ENCODE data around the gene STAT1. TPM values are rescaled to one million over a fixed set of nuclear protein-coding genes. Genes with fewer than 3 reads are reported as not detected.

Gene STAT1
- total RNA-seq, 2 experiments from 2014 or later, result 876 to 958 TPM

DNA sequence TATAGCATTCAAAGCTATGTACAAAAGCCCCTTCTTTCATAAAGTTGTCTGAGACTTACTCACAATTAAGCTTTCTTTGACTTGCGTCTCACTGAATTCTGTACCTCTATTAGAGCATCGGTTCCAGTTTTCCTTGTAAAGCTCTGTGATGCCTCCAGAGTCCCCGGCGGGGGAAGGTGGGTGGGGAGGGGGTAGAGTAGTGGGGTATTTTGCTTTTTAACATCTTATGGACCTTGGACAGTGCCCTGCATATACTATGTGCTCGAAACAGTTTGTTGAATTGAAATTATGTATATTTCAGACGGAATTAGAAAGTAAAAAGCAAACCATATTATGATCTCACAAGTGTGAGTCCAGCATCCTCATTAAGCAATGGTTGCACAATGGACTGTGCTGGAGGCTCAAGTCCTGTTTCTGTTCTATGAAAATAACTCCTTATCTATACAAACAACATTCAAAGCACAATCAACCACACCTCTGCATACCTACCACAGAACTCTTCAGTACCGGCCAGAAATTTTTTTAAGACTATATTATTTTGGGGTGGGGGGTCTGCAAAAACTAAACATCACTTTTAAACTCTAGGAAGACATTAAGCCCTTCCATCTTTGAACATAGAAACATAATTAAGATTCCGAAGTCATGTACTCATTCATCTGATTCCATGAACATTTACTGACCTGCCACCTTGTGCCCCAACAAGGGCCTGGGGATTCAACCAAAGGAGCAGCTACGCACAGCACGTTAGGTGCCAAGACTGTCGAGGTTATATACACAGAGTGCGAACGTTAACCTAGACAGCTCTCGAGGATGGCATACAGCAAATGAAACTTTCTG lies 908 bp downstream of the STAT1 start:
- H3K36me3 Mint-ChIP-seq (ENCODE audit: low read depth), result peaks cover 34% of the 10 kb centered on the region
- ChIA-PET POLR2A (interaction anchor here (0.5 to 2.7 kb wide), 7 partner anchors 7 to 560 kb away, joined by 3 to 19 read pairs (median 5); no protein-coding TSS in a partner anchor), CTCF (interaction anchor here (0.6 to 1.8 kb wide), 8 partner anchors 11 to 438 kb away, joined by 3 to 9 read pairs (median 4); no protein-coding TSS in a partner anchor)
- H3K27me3 Mint-ChIP-seq, result no peaks in the 10 kb centered on the region
- H3K4me1 Mint-ChIP-seq, result peaks cover 37% of the 10 kb centered on the region
- H3K4me3 Mint-ChIP-seq, result no peak overlapping the region
- no peak for DNase-seq
- H3K27ac Mint-ChIP-seq, result no peak overlapping the region
- H3K9me3 Mint-ChIP-seq, result peaks cover 16% of the 10 kb centered on the region

DNA sequence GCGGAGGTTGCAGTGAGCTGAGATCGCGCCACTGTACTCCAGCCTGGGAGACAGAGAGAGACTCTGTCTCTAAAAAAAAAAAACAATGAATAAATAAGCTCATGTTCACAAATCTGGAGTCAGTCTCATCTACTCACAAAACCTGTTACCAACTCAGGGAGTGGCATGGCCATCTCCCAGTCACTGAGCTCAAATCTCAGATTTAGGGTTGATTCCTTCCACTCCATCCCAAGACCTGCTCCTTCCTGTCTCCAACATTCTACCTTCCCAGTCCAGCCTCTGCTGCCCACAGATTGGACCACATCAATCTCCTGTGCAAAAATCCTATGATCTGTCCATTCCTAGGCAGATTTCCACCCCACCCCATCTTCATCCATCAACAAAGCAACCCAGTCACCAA lies 1.6 kb downstream of the STAT1 start:
- Mint-ChIP-seq H3K27ac (no peak overlapping the region), H3K4me3 (no peak overlapping the region), H3K9me3 (peaks cover 16% of the 10 kb centered on the region), H3K27me3 (no peaks in the 10 kb centered on the region), H3K4me1 (peaks cover 40% of the 10 kb centered on the region), H3K36me3 (ENCODE audit: low read depth) (peaks cover 41% of the 10 kb centered on the region)
- no peak for DNase-seq
- ChIA-PET POLR2A (interaction anchor here (0.6 to 2.7 kb wide), 7 partner anchors 8 to 560 kb away, joined by 3 to 19 read pairs (median 5); no protein-coding TSS in a partner anchor), CTCF (interaction anchor here (0.6 to 1.8 kb wide), 10 partner anchors 8 to 437 kb away, joined by 3 to 9 read pairs (median 4); no protein-coding TSS in a partner anchor)

DNA sequence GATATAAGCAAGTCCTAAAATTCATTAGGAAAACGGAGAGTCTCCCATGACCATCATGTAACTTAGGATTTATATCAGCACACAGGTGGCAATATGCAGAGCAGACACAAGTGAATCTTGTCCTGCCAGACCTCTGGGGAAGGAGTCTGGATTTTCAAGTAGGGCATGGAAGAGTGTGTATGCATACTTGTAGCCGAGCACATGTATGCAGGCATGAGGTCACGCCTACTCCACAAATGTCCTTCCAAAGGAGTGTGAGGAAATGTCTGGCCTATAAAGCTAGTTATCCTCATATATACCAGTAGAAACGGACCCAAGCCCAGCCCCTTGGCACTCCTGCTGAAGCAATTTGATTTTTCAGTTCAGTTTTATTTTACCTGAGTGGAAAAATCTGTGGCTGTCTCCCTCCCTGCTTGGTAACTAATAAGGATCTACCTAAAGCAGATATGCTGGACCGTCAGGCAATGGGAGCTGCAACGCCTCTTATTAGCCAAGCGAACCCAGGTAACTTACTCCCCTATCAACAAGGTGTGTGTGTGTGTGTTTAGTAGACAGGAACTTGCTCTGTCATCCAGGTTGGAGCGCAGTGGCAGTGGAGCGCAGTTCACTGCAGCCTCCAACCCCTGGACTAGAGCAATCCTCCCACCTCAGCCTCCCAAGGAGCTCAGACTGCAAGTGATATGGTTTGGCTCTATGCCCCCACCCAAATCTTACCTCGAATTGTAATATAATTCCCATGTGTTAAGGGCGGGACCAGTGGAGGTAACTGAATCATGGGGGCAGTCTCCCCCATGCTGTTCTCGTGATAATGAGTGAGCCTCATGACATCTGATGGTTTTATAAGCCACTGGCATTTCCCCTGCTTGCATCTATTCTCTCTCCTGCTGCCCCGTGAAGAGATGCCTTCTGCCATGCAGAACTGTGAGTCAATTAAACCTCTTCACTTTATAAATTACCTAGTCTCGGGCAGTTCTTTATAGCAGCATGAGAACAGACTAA lies 2.8 kb downstream of the STAT1 start:
- ChIA-PET CTCF (interaction anchor here (1.2 to 1.8 kb wide), 5 partner anchors 9 to 248 kb away, joined by 3 to 5 read pairs (median 3); no protein-coding TSS in a partner anchor), POLR2A (interaction anchor here (0.6 to 2.7 kb wide), 7 partner anchors 8 to 927 kb away, joined by 3 to 19 read pairs (median 4); no protein-coding TSS in a partner anchor)
- Mint-ChIP-seq H3K36me3 (ENCODE audit: low read depth) (peaks cover 47% of the 10 kb centered on the region), H3K4me1 (peaks cover 41% of the 10 kb centered on the region), H3K9me3 (peaks cover 15% of the 10 kb centered on the region), H3K27ac (no peak overlapping the region), H3K4me3 (no peak overlapping the region), H3K27me3 (no peaks in the 10 kb centered on the region)
- peak; percentile 31 for DNase-seq

- no peaks in the 10 kb centered on the region for H3K27me3 Mint-ChIP-seq
- H3K27ac Mint-ChIP-seq, result peak overlapping the region; percentile 70
- CTCF ChIA-PET, result no interaction called here
- H3K36me3 Mint-ChIP-seq (ENCODE audit: low read depth), result peaks cover 55% of the 10 kb centered on the region
- POLR2A ChIA-PET, result no interaction called here
- H3K4me1 Mint-ChIP-seq, result peaks cover 53% of the 10 kb centered on the region
- H3K4me3 Mint-ChIP-seq, result peak overlapping the region; percentile 75
- no peak for DNase-seq
- H3K9me3 Mint-ChIP-seq, result peaks cover 13% of the 10 kb centered on the region
Measured at GRCh38 chr2:191009541-191010374, 4.2 kb downstream of the STAT1 start.

DNA sequence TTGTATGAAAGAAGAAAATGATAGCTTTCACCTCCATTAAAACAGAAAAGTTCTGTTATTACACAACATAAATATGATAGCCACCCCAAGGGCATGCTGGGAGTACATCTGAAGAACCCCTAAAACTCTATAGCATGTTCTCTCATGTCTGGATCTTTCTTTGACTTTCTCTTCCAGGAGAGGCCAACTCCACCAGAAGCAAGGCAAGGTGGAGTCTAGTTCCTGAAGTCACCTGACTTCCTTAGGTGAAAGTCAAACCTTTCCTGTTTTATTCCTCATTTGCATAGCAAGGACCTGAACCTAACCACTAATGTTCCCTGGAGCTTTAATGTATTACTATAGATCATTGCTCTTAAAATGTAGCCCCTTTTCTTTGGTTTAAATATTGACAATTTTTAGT lies 5.7 kb downstream of the STAT1 start:
- H3K9me3 Mint-ChIP-seq, result peaks cover 25% of the 10 kb centered on the region
- CTCF ChIA-PET, result interaction anchor here (0.9 kb wide), 1 partner anchor 104 kb away, joined by 3 read pairs; no protein-coding TSS in a partner anchor
- H3K36me3 Mint-ChIP-seq (ENCODE audit: low read depth), result peaks cover 70% of the 10 kb centered on the region
- no peaks in the 10 kb centered on the region for H3K27me3 Mint-ChIP-seq
- no peak for DNase-seq
- H3K4me3 Mint-ChIP-seq, result peak overlapping the region; percentile 68
- H3K4me1 Mint-ChIP-seq, result peaks cover 68% of the 10 kb centered on the region
- POLR2A ChIA-PET, result no interaction called here
- H3K27ac Mint-ChIP-seq, result peak overlapping the region; percentile 63

DNA sequence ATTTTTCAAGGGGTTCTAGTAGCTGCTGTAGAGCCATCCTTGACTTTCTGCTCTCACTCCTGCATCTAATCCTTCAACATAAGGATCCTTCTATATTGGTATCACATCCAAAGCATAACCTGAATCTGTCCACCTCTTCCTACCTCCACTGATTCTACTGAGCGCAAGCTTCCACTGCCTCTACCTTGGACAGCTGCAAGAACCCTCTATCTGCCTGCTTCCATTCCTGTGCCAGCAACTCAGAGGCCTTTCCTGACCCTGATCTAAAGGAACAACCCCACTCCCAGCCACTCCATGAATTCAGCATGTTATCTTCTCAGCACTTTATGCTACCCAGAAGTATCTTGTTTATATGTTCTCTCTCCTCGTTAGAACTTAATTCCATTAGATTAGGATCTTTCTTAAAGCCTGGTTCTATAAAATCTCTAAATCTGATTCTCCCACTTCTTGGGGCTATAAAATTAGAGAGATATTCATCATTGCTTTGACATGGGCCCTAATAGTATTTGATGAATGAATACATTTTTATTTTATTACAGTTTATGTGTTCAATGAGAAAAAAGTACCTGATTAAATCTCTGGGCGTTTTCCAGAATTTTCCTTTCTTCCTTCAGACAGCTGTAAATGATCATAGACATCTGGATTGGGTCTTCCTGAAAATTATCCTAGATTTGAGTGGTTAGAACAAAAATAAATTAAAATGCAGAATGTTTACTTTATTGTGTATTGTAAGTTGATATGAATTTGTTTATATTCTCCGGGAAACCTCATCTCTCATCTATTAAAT lies 6.8 kb downstream of the STAT1 start:
- POLR2A ChIA-PET, result no interaction called here
- Mint-ChIP-seq H3K4me1 (peaks cover 79% of the 10 kb centered on the region), H3K27me3 (no peaks in the 10 kb centered on the region), H3K36me3 (ENCODE audit: low read depth) (peaks cover 80% of the 10 kb centered on the region), H3K27ac (peak overlapping the region; percentile 57), H3K4me3 (peak overlapping the region; percentile 68), H3K9me3 (peaks cover 27% of the 10 kb centered on the region)
- CTCF ChIA-PET, result interaction anchor here (0.8 to 0.9 kb wide), 2 partner anchors 23 to 36 kb away, joined by 3 read pairs; no protein-coding TSS in a partner anchor
- no peak for DNase-seq

GRCh38 chr2:191006297-191006696 lies 7.7 kb downstream of the STAT1 start:
- CTCF ChIA-PET, result interaction anchor here (0.6 kb wide), 1 partner anchor 213 kb away, joined by 4 read pairs; no protein-coding TSS in a partner anchor
- DNase-seq, result no peak
- H3K36me3 Mint-ChIP-seq (ENCODE audit: low read depth), result peaks cover 89% of the 10 kb centered on the region
- POLR2A ChIA-PET, result no interaction called here
- peaks cover 27% of the 10 kb centered on the region for H3K9me3 Mint-ChIP-seq
- no peaks in the 10 kb centered on the region for H3K27me3 Mint-ChIP-seq
- H3K4me3 Mint-ChIP-seq, result peak overlapping the region; percentile 68
- H3K4me1 Mint-ChIP-seq, result peaks cover 84% of the 10 kb centered on the region
- H3K27ac Mint-ChIP-seq, result peak overlapping the region; percentile 57

GRCh38 chr2:191003405-191004309 lies 10.3 kb downstream of the STAT1 start:
- Mint-ChIP-seq H3K9me3 (peaks cover 27% of the 10 kb centered on the region), H3K36me3 (ENCODE audit: low read depth) (peaks cover 99% of the 10 kb centered on the region), H3K27ac (peak overlapping the region; percentile 32), H3K4me1 (peaks cover 95% of the 10 kb centered on the region), H3K4me3 (no peak overlapping the region), H3K27me3 (no peaks in the 10 kb centered on the region)
- CTCF ChIA-PET, result interaction anchor here (1.0 to 1.9 kb wide), 4 partner anchors 9 to 54 kb away, joined by 3 to 6 read pairs (median 4); no protein-coding TSS in a partner anchor
- POLR2A ChIA-PET, result no interaction called here
- DNase-seq, result no peak

DNA sequence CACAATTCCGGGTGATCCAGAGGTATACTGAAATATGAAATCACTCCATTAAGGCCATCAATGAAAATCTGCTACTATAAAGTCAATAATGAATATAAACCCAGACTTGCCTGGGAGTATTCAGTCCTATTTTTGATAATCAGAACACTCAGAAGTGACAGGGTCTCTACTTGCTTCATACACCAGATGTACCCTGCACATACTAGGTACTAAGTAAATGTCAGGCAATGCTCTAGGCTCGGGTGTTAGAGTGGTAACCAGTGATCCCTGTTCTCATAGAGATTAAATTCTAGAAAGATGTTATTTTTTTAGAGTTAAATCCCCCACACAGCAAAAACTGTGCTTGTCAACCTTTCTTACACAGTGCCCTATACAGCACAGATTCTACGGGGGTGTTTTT lies 12.3 kb downstream of the STAT1 start:
- H3K27me3 Mint-ChIP-seq, result no peaks in the 10 kb centered on the region
- peak overlapping the region; percentile 64 for H3K27ac Mint-ChIP-seq
- CTCF ChIA-PET, result interaction anchor here (1.3 to 1.9 kb wide), 6 partner anchors 11 to 116 kb away, joined by 3 to 6 read pairs (median 5); partner anchors contain the start of gene STAT1
- peaks cover 95% of the 10 kb centered on the region for H3K36me3 Mint-ChIP-seq (ENCODE audit: low read depth)
- POLR2A ChIA-PET, result no interaction called here
- DNase-seq, result no peak
- H3K4me3 Mint-ChIP-seq, result no peak overlapping the region
- peaks cover 93% of the 10 kb centered on the region for H3K4me1 Mint-ChIP-seq
- peaks cover 22% of the 10 kb centered on the region for H3K9me3 Mint-ChIP-seq

- POLR2A ChIA-PET, result no interaction called here
- CTCF ChIA-PET, result interaction anchor here (0.9 to 1.8 kb wide), 6 partner anchors 10 to 33 kb away, joined by 3 to 5 read pairs (median 3); no protein-coding TSS in a partner anchor
- no peak overlapping the region for H3K4me3 Mint-ChIP-seq
- H3K9me3 Mint-ChIP-seq, result peaks cover 17% of the 10 kb centered on the region
- peaks cover 95% of the 10 kb centered on the region for H3K36me3 Mint-ChIP-seq (ENCODE audit: low read depth)
- H3K4me1 Mint-ChIP-seq, result peaks cover 93% of the 10 kb centered on the region
- H3K27me3 Mint-ChIP-seq, result no peaks in the 10 kb centered on the region
- peak overlapping the region; percentile 6 for H3K27ac Mint-ChIP-seq
- DNase-seq, result no peak
Measured at GRCh38 chr2:191001032-191001431, 12.9 kb downstream of the STAT1 start.

Measured in activated CD4-positive, alpha-beta T cell treated with anti-CD3 and anti-CD28 coated beads, Interleukin-2, amount 10 ng/mL, durations not matched to agents 7 days and 5 days (primary cell).